ENCODE results near the gene PHLPP2. TPM values are rescaled to one million over a fixed set of nuclear protein-coding genes. Genes with fewer than 3 reads are reported as not detected.

PHLPP2 gene
- total and polyA plus RNA-seq, 8 donors, result 6.1 to 8.5 (median 7.0) TPM

DNA sequence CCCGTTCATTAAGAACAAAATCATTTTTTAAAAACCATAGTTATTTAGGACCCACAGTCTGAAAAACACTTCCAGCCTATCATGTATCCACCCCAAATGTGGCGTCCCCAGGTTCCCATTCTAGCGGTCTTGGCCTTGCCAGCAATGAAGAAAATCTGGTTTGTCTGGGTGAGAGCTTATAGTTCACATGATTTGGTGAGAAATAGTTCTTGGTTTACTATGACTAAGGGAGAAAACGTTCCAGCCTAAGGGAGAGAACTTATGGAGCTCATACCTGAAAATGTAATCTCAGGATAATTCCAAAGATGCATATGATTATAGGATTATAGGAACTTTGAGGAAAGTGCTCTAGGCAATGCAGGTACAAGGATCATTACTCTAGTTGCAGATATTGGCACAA lies 93.7 kb downstream of the PHLPP2 start:
- DNase-seq, result no peak
- TF ChIP-seq, protein P1, sequence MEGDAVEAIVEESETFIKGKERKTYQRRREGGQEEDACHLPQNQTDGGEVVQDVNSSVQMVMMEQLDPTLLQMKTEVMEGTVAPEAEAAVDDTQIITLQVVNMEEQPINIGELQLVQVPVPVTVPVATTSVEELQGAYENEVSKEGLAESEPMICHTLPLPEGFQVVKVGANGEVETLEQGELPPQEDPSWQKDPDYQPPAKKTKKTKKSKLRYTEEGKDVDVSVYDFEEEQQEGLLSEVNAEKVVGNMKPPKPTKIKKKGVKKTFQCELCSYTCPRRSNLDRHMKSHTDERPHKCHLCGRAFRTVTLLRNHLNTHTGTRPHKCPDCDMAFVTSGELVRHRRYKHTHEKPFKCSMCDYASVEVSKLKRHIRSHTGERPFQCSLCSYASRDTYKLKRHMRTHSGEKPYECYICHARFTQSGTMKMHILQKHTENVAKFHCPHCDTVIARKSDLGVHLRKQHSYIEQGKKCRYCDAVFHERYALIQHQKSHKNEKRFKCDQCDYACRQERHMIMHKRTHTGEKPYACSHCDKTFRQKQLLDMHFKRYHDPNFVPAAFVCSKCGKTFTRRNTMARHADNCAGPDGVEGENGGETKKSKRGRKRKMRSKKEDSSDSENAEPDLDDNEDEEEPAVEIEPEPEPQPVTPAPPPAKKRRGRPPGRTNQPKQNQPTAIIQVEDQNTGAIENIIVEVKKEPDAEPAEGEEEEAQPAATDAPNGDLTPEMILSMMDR (IDR thresholded peaks at IDR 0.05), result no peak
- intact Hi-C loops (cut with DNase I), result no loop called here
- Histone ChIP-seq H3K27ac (no peak overlapping the region), H3K27me3 (peaks cover 16 to 27% of the 10 kb centered on the region in 2 donors), H3K9me3 (no peaks in the 10 kb centered on the region), H3K4me1 (peaks cover 8 to 11% of the 10 kb centered on the region in 2 donors), H3K4me3 (no peak overlapping the region), H3K36me3 (no peaks in the 10 kb centered on the region)
- no peak for ATAC-seq

DNA sequence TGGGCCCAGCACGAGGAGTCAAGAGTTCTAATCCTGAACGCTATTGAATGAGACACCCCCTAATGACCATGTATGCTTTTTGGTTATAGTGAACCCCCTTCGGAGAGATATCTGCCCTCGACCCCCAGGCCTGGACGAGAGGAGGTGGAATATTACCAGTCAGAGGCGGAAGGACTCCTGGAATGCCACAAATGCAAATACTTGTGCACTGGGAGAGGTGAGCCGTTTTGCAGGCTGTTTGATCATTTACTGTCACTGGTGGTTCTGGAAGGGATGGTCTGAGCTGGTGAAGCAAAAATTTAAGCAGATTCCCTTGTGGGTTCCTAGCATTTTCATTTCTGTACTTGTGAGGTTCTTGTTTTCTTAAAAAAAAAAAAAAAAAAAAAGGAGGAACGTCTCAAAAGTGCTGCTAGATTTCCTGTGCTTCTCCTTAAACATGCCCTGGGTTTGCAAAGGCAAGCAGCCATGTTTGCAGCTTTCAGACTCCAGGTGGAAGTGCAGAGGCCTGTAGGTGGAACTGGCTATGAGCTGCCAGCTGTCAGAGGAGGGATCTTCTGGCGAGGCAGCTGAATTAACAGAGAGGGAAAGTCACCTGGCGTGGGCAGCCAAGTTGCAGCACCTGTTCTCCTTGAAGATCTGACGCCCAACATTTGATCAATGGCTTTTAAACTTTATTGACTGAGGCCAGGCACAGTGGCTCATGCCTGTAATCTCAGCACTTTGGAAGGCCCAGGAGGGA lies 95.1 kb downstream of the PHLPP2 start:
- TF ChIP-seq, protein P1 (IDR thresholded peaks at IDR 0.05), result no peak
- H3K27me3 ChIP-seq, result peaks cover 18 to 39% of the 10 kb centered on the region in 2 donors
- H3K4me3 ChIP-seq, result no peak overlapping the region
- ATAC-seq (no peak), DNase-seq (no peak)
- H3K4me1 ChIP-seq, result peaks cover 8 to 13% of the 10 kb centered on the region in 2 donors
- H3K27ac ChIP-seq, result peak overlapping the region in 1 of 2 donors; percentile 1
- H3K36me3 ChIP-seq, result no peaks in the 10 kb centered on the region
- no peaks in the 10 kb centered on the region for H3K9me3 ChIP-seq
- intact Hi-C loops (cut with DNase I), result no loop called here

DNA sequence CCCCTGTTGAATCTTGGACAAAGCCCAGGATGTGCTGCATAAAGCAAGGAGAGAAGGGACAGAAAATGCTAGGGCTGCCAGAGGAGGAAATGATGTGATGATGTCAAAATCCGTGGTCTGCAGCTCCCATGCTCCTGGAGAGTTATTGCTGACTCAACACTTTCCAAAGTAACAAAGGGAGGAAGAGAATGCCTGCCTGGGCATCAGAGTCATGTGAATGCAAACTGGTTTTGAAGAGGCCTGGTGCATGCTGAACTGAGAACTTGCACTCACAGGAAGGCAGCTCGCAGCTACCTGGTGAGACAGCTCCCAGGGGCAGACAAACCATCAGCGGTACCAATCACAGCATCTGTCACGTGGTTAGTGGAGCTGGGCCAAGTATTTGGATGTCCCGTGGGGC lies 95.7 kb downstream of the PHLPP2 start:
- H3K27ac ChIP-seq, result peak overlapping the region in 1 of 2 donors; percentile 1
- ATAC-seq (peak; percentile 51), DNase-seq (peak in 2 of 4 donors; percentile 7 to 32)
- H3K36me3 ChIP-seq, result no peaks in the 10 kb centered on the region
- intact Hi-C loops (cut with DNase I), result no loop called here
- H3K9me3 ChIP-seq, result no peaks in the 10 kb centered on the region
- peaks cover 8 to 13% of the 10 kb centered on the region in 2 donors for H3K4me1 ChIP-seq
- TF ChIP-seq, protein P1 (IDR thresholded peaks at IDR 0.05), result no peak
- no peak overlapping the region for H3K4me3 ChIP-seq
- peaks cover 18 to 46% of the 10 kb centered on the region in 2 donors for H3K27me3 ChIP-seq

DNA sequence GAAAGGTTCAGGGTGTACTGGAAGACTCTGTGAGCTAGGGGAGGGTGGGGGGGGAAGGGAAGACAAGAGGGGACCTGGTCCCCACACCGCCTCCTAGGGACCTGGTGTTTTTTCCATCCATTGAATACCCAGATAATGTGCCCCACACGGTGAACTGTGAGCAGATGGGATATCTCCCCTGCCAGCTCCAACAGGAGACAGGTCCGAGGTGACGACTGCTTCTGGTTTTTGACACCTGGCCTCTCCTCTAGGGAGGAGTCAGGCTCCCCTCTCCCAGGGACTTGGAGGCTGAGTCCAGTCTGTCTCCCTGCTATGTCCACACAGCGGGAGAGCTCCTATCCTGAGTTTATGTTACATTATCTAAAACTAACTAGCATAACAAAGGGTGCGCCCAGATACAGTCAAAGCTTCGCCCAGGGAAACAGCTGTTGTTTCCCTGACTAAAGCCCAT lies 96.7 kb downstream of the PHLPP2 start:
- Histone ChIP-seq H3K4me3 (no peak overlapping the region), H3K4me1 (peaks cover 8 to 13% of the 10 kb centered on the region in 2 donors), H3K27ac (no peak overlapping the region), H3K36me3 (no peaks in the 10 kb centered on the region), H3K27me3 (peaks cover 18 to 49% of the 10 kb centered on the region in 2 donors), H3K9me3 (no peaks in the 10 kb centered on the region)
- ATAC-seq (no peak), DNase-seq (no peak)
- TF ChIP-seq, protein P1 (IDR thresholded peaks at IDR 0.05), result no peak
- intact Hi-C loops (cut with DNase I), result no loop called here

DNA sequence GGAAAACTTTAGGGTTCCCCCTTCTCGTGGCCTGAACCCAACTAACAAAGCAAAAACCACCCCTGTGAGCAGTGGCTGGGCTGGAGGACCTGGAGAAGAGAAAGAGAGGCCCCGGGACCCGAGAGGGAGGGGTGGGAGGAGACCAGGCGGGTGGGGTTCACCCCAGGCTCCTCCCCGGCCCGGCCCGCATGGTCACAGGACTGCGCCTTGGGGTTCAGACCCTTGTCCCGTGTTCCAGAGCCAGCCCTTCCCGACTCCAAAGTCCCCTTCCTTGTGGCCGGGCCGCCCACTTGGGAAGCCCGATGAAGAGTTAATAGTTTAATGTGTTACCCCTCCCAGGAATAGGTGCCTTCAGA lies 97.7 kb downstream of the PHLPP2 start:
- DNase-seq, result peak; percentile 9 to 85 (median 52)
- H3K27ac ChIP-seq, result peak overlapping the region; percentile 4 to 26
- ATAC-seq, result peak; percentile 89

More for the DNA sequence above, 97.7 kb downstream of the PHLPP2 start:
- intact Hi-C loops (cut with DNase I), result no loop called here
- Histone ChIP-seq H3K36me3 (no peaks in the 10 kb centered on the region), H3K27me3 (peaks cover 18 to 49% of the 10 kb centered on the region in 2 donors), H3K9me3 (no peaks in the 10 kb centered on the region), H3K4me3 (peak overlapping the region; percentile 48 to 49), H3K4me1 (peaks cover 8 to 13% of the 10 kb centered on the region in 2 donors)
- TF ChIP-seq, protein P1 (IDR thresholded peaks at IDR 0.05), result no peak
